ENCODE results near the gene OVCA2.

OVCA2 gene

DNA sequence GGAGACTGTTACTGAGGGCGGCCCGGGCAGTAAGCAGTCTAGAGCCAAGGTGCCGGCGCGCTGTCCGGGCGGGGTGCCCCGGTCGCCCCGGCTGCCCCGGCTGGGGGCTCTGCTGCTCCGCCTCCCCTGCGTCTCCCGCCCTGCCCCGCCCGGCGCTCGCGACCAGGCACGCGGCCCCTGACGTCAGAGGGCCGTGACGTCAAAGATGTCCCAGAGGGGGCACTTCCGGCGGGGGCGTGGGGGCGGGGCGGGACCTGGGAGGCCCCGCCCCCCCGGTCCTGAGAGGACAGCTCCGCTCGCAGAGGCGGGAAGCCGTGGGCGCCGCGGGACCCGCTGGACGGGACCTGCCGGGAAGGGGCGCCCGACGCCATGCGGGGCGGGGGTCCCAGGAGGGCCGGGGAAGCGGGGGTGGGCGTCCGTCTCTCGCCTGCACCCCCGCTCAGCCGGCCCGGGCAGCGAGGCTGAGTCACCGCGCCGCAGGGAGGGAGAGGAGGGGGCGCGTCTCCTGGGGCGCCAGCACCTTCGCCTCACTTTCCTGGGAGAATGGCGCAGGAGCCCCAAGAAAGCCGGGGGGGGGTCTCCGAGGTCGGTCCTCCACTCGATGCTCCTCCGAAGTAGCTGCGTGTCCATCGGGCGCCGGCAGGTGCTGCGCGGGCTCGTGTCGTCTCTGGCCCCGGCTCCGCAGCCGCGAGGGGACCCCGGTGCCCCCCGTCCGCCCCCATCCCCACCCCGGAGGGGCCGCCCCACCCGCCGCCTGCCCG is 8.7 kb downstream of the OVCA2 start:
- TF ChIP-seq EP300 (IDR thresholded peaks at IDR 0.05; ENCODE audit: borderline replicate concordance) (no peak; the same call in 1 of the 2 replicates), FOXM1 (IDR thresholded peaks at IDR 0.05; ENCODE audit: borderline replicate concordance, low read depth) (no peak), CREB1 (IDR thresholded peaks at IDR 0.05; ENCODE audit: low read depth) (peak; percentile 87), YY1 (IDR thresholded peaks at IDR 0.05; ENCODE audit: low read depth) (no peak), ZBTB7A (IDR thresholded peaks at IDR 0.05; ENCODE audit: low read depth) (peak; percentile 81), MAX (IDR thresholded peaks at IDR 0.05) (peak; percentile 95), TEAD4 (IDR thresholded peaks at IDR 0.05) (no peak), EGR1 (IDR thresholded peaks at IDR 0.05) (peak; percentile 34; the same call in 1 of the 2 replicates), TAF1 (IDR thresholded peaks at IDR 0.05; ENCODE audit: low read depth) (no peak), TCF12 (IDR thresholded peaks at IDR 0.05; ENCODE audit: low read depth) (0 out of 2 replicates have a peak, but pooled peaks have one; percentile 17)
- TF ChIP-seq, protein P1, sequence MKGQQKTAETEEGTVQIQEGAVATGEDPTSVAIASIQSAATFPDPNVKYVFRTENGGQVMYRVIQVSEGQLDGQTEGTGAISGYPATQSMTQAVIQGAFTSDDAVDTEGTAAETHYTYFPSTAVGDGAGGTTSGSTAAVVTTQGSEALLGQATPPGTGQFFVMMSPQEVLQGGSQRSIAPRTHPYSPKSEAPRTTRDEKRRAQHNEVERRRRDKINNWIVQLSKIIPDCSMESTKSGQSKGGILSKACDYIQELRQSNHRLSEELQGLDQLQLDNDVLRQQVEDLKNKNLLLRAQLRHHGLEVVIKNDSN (IDR thresholded peaks at IDR 0.05) = peak; percentile 48
- TF ChIP-seq, protein P2, sequence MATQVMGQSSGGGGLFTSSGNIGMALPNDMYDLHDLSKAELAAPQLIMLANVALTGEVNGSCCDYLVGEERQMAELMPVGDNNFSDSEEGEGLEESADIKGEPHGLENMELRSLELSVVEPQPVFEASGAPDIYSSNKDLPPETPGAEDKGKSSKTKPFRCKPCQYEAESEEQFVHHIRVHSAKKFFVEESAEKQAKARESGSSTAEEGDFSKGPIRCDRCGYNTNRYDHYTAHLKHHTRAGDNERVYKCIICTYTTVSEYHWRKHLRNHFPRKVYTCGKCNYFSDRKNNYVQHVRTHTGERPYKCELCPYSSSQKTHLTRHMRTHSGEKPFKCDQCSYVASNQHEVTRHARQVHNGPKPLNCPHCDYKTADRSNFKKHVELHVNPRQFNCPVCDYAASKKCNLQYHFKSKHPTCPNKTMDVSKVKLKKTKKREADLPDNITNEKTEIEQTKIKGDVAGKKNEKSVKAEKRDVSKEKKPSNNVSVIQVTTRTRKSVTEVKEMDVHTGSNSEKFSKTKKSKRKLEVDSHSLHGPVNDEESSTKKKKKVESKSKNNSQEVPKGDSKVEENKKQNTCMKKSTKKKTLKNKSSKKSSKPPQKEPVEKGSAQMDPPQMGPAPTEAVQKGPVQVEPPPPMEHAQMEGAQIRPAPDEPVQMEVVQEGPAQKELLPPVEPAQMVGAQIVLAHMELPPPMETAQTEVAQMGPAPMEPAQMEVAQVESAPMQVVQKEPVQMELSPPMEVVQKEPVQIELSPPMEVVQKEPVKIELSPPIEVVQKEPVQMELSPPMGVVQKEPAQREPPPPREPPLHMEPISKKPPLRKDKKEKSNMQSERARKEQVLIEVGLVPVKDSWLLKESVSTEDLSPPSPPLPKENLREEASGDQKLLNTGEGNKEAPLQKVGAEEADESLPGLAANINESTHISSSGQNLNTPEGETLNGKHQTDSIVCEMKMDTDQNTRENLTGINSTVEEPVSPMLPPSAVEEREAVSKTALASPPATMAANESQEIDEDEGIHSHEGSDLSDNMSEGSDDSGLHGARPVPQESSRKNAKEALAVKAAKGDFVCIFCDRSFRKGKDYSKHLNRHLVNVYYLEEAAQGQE (IDR thresholded peaks at IDR 0.05; ENCODE audit: low read depth) = peak; percentile 55

DNA sequence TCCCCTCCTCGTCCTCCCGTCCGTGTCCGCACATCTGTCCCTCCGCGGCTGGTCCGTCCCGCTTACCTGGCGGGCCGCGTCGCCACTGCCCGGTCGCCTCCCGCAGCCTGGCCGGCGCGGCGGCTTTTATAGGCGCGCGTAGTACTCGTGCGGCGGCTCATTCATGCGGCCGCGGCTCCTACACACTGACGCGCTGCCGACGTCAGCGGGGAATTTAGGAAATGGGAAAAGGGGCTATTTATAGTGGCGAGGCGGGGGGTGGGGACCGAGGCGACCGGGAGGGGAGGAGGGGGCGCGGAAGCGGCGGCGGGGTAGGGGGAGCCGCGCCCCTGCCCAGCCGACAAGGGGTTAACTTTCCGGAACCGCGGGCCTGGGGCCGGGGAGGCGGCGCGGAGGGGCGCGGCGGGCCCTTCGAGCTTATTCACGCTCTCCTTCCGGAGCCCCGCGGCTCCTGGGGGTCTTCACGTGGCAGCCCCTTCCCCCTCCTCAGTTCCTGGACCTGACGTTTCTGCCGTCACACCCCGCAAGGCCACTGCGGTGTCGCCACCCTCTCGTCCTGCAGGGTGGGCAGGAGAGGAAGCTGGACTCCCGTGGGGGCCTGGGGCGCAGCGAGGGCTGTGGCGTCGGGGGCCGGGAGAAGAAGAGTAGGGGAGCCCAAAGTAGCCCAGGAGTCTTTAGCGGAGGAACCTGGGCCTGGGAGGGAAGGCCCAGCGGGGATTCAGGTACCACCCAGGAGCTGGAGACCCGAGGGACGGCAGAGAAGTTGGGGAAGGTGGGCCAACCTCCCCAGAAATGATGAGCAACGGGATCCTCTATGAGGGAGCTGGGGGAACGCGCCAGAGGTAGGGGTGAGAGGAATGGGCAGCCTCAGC is 9.5 kb downstream of the OVCA2 start:
- peak; percentile 38; the same call in 1 of the 2 replicates for TF ChIP-seq CREB1 (IDR thresholded peaks at IDR 0.05; ENCODE audit: low read depth)
- TF ChIP-seq FOXM1 (IDR thresholded peaks at IDR 0.05; ENCODE audit: borderline replicate concordance, low read depth) = no peak
- TF ChIP-seq ZBTB7A (IDR thresholded peaks at IDR 0.05; ENCODE audit: low read depth) = peak; percentile 57; the same call in 1 of the 2 replicates
- TF ChIP-seq MAX (IDR thresholded peaks at IDR 0.05) = no peak; the same call in 1 of the 2 replicates
- no peak for TF ChIP-seq TEAD4 (IDR thresholded peaks at IDR 0.05)

DNA sequence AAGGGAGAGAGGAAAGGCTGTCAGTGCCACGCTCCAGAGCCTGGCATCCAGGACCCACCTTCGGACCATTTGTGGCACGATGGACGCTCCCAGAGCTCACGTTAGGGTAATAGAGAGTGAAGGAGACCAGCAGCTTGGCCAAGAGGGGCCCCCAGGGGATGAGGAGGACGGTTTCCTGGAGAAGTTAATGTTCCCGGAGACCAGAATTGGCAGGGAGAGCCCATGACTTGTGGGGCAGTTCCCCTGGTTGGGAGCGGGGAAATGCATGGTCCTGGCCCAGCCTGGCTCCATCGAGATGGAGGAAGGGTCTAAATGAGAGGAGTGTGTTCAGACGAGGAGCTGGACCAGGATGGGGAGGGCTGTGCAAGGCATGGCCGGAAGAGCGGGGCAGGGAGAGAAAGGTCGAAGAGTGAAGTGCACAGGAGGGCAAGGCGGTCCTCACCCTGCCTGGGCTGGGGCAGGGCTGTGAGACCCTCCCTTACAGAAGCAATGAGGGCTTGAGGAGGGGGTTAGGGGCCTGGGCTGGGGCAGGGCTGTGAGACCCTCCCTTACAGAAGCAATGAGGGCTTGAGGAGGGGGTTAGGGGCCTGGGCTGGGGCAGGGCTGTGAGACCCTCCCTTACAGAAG is 10.2 kb downstream of the OVCA2 start:
- no peak for TF ChIP-seq FOXM1 (IDR thresholded peaks at IDR 0.05; ENCODE audit: borderline replicate concordance, low read depth)
- no peak for TF ChIP-seq CEBPB (IDR thresholded peaks at IDR 0.05)
- TF ChIP-seq TEAD4 (IDR thresholded peaks at IDR 0.05) = no peak

- TF ChIP-seq RAD21 (IDR thresholded peaks at IDR 0.05; ENCODE audit: low read depth) = peak; percentile 65
- TF ChIP-seq TEAD4 (IDR thresholded peaks at IDR 0.05) = 0 out of 2 replicates have a peak, but pooled peaks have one; percentile 22
- no peak for TF ChIP-seq YY1 (IDR thresholded peaks at IDR 0.05; ENCODE audit: low read depth)
- TF ChIP-seq MAX (IDR thresholded peaks at IDR 0.05) = peak; percentile 65
- no peak for TF ChIP-seq TAF1 (IDR thresholded peaks at IDR 0.05; ENCODE audit: low read depth)
- TF ChIP-seq ZBTB7A (IDR thresholded peaks at IDR 0.05; ENCODE audit: low read depth) = peak; percentile 74
- peak; percentile 24; the same call in 1 of the 2 replicates for TF ChIP-seq EP300 (IDR thresholded peaks at IDR 0.05; ENCODE audit: borderline replicate concordance)
- peak; percentile 97 for TF ChIP-seq EGR1 (IDR thresholded peaks at IDR 0.05)
Observed at GRCh38 chr17:2053380-2054261, 11.8 kb downstream of the OVCA2 start.

- TF ChIP-seq, protein P2 (IDR thresholded peaks at IDR 0.05; ENCODE audit: low read depth) = peak; percentile 44; the same call in 1 of the 2 replicates
- no peak for TF ChIP-seq YY1 (IDR thresholded peaks at IDR 0.05; ENCODE audit: low read depth)
Observed at GRCh38 chr17:2054262-2054511, 12.4 kb downstream of the OVCA2 start.

Measured in Ishikawa (cell line).